PC-9 (cell line): ENCODE data around the gene AMN1. TPM values are rescaled to one million over a fixed set of nuclear protein-coding genes. Genes with fewer than 3 reads are reported as not detected.
"Not testable (repeated sequence)": the region's sequence is repeated elsewhere in the genome, so short reads cannot be mapped to it uniquely, and the experiment has no call there.

Experiments used
- BruUV-seq: library from RNA; stranded (reverse); fragments of 400-500 nt; replicated peaks from 2 replicates; lab custom pipeline; 2021; lab: Mats Ljungman, UMichigan
- CTCF ChIA-PET: fragments of 300-600 bp; sonication (Branson Sonifier 250); formaldehyde crosslinking; loops from one replicate; lab custom pipeline; 2022; ENCODE audit warnings: antibody characterized with exemption; lab: Charles Lee
- POLR2A ChIA-PET: fragments of 300-600 bp; sonication (Branson Sonifier 250); formaldehyde crosslinking; loops from one replicate; lab custom pipeline; 2022; ENCODE audit warnings: antibody characterized with exemption; ENCODE audit not compliant: unreplicated experiment; lab: Charles Lee
- DNase-seq, 2 experiments: peaks; one replicate each; pipeline versions ENCODE4 v3.0.0 to v3.0.0-alpha.2; 2015 to 2022; ENCODE audit warnings: mixed read lengths in 1 of 2
- H2AFZ ChIP-seq: fragments of 200-600 bp; sonication (generic); 2 replicates; pipeline ENCODE4 v1.8.1; 2017; ENCODE audit warnings: antibody characterized with exemption
- H3F3A ChIP-seq: fragments of 200-600 bp; sonication (generic); 2 replicates; pipeline ENCODE4 v1.8.1; 2017; ENCODE audit warnings: antibody characterized with exemption, mild to moderate bottlenecking, low read depth; ENCODE audit not compliant: insufficient read depth
- H3K27ac ChIP-seq: fragments of 200-600 bp; sonication (generic); 2 replicates; pipeline ENCODE4 v1.6.1; 2016; ENCODE audit warnings: mixed run types
- H3K27me3 ChIP-seq: fragments of 200-600 bp; sonication (generic); 2 replicates; pipeline ENCODE4 v1.6.1; 2016; ENCODE audit warnings: low read depth, mixed run types; ENCODE audit not compliant: insufficient read depth
- H3K36me3 ChIP-seq: fragments of 200-600 bp; sonication (generic); 2 replicates; pipeline ENCODE4 v1.6.1; 2016; ENCODE audit warnings: low read depth, mixed run types
- H3K4me1 ChIP-seq: fragments of 200-600 bp; sonication (generic); replicated peaks from 2 replicates; pipeline ENCODE4 v1.6.1; 2016; ENCODE audit warnings: mixed run types; ENCODE audit not compliant: insufficient read depth
- H3K4me2 ChIP-seq: fragments of 200-600 bp; sonication (generic); 2 replicates; pipeline ENCODE4 v1.6.1; 2017; ENCODE audit warnings: mixed run types
- H3K4me3 ChIP-seq: fragments of 200-600 bp; sonication (generic); 2 replicates; pipeline ENCODE4 v1.6.1; 2016; ENCODE audit warnings: mixed run types
- H3K79me2 ChIP-seq: fragments of 200-600 bp; sonication (generic); 2 replicates; pipeline ENCODE4 v1.6.1; 2017; ENCODE audit warnings: low read depth, mixed run types
- H3K9me2 ChIP-seq: fragments of 200-600 bp; sonication (generic); 2 replicates; pipeline ENCODE4 v1.8.1; 2017; ENCODE audit warnings: mild to moderate bottlenecking; ENCODE audit not compliant: insufficient read depth
- H3K9me3 ChIP-seq: fragments of 200-600 bp; sonication (generic); 2 replicates; pipeline ENCODE4 v1.8.1; 2016; ENCODE audit warnings: low read depth; ENCODE audit not compliant: insufficient read depth
- H4K20me1 ChIP-seq: fragments of 200-600 bp; sonication (generic); 2 replicates; pipeline ENCODE4 v1.8.1; 2017; ENCODE audit not compliant: insufficient read depth
- EZH2 ChIP-seq: fragments of 200-600 bp; sonication (generic); IDR thresholded peaks from 2 replicates; pipeline ENCODE4 v1.8.0; 2017; ENCODE audit warnings: antibody characterized with exemption, low read depth
- intact Hi-C: fragments of 100-400 bp; cut with micrococcal nuclease; formaldehyde crosslinking; loops from one replicate; pipeline ENCODE4 v1.10.0; 2022; ENCODE audit not compliant: unreplicated experiment
- total RNA-seq: library from RNA; stranded (reverse); gene quantifications from 2 replicates; pipeline ENCODE4 v1.2.3, GENCODE V29; 2021
- TF ChIP-seq, protein P1 (sequence below): fragments of 200-600 bp; sonication (generic); conservative IDR thresholded peaks from 2 replicates; pipeline ENCODE4 v1.6.1; 2017; ENCODE audit warnings: mixed run types, antibody characterized with exemption, mild to moderate bottlenecking, moderate library complexity

AMN1 gene
- total RNA-seq, 1 experiment from 2014 or later, result 7.4 TPM

DNA sequence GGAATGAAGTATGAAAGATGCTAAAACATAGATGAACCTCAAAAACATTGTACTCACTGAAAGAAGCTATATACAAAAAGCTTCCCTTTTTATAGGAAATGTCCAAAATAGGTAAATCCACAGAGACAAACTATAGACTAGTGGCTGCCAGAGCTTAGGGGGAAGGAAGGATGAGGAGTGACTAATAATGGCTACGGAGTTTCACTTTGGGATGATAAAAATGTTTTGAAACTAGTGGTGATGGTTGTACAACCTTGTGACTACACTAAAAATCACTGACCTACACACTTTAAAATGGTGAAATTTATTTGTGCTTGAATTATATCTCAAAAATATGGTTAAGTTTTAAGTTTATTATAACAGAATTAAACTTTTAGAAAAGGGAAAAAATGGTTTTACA is 37.1 kb upstream of the AMN1 start:
- no TSS peak for BruUV-seq
- H3K9me2 ChIP-seq, result no peaks in the 10 kb centered on the region
- TF ChIP-seq, protein P1, sequence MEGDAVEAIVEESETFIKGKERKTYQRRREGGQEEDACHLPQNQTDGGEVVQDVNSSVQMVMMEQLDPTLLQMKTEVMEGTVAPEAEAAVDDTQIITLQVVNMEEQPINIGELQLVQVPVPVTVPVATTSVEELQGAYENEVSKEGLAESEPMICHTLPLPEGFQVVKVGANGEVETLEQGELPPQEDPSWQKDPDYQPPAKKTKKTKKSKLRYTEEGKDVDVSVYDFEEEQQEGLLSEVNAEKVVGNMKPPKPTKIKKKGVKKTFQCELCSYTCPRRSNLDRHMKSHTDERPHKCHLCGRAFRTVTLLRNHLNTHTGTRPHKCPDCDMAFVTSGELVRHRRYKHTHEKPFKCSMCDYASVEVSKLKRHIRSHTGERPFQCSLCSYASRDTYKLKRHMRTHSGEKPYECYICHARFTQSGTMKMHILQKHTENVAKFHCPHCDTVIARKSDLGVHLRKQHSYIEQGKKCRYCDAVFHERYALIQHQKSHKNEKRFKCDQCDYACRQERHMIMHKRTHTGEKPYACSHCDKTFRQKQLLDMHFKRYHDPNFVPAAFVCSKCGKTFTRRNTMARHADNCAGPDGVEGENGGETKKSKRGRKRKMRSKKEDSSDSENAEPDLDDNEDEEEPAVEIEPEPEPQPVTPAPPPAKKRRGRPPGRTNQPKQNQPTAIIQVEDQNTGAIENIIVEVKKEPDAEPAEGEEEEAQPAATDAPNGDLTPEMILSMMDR, result no peak
- TF ChIP-seq EZH2, result no peak
- H3K27me3 ChIP-seq, result no peaks in the 10 kb centered on the region
- H3K79me2 ChIP-seq, result no peaks in the 10 kb centered on the region
- H3K4me3 ChIP-seq, result no peak overlapping the region
- intact Hi-C loops, result no loop called here
- CTCF ChIA-PET, result no interaction called here
- no peak overlapping the region for H2AFZ ChIP-seq
- no peak for DNase-seq
- H3K36me3 ChIP-seq, result no peaks in the 10 kb centered on the region
- POLR2A ChIA-PET, result no interaction called here
- no peak overlapping the region for H3K27ac ChIP-seq
- no peaks in the 10 kb centered on the region for H3K4me1 ChIP-seq
- no peaks in the 10 kb centered on the region for H3F3A ChIP-seq
- no peaks in the 10 kb centered on the region for H3K9me3 ChIP-seq
- H4K20me1 ChIP-seq, result no peaks in the 10 kb centered on the region
- H3K4me2 ChIP-seq, result no peak overlapping the region

DNA sequence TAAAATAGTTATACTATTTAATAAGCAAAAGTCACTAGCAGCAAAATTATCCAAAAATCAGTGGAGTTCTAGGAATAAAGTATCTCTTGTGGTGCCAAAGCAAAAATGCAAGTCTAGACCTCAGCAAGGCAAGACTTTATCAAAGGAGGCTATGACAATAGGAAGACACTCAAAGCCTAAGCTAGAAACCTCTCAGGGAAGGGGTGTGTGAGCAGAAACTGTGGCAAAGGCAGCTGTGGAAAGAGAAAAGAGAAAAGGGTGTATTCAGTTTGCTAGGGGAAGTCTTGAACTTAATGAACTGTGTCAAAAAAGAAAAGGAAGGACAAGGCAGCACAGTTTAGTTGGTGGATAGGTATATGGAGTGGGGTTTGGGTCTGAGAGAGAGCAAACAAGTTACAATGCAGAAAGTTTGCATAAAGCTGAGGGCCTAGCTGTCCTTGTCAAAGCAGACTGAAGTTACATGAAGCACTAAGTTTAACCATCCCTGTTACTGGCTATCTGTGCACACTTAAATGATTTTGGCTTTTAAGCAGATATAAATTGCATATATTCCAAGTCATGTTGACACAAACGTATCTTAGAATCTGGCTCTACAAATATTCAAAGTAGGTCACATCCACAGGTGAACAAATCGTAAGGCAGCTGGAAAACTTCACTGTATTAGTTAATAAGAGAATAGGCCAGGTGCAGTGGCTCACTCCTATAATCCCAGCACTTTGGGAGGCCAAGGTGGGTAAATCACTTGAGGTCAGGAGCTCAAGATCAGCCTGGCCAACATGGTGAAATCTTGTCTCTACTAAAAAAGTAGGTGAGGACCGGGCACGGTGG is 31.0 kb upstream of the AMN1 start:
- ChIA-PET POLR2A (interaction anchor here (0.6 kb wide), 1 partner anchor 31 kb away, joined by 7 read pairs; the partner anchor contains the start of gene AMN1), CTCF (no interaction called here)
- H3K4me3 ChIP-seq, result no peak overlapping the region
- H3F3A ChIP-seq, result peaks cover 3% of the 10 kb centered on the region; the same call in 1 of the 2 replicates
- DNase-seq, result no peak
- H3K27ac ChIP-seq, result no peak overlapping the region
- H2AFZ ChIP-seq, result no peak overlapping the region
- H4K20me1 ChIP-seq, result no peaks in the 10 kb centered on the region
- no TSS peak for BruUV-seq
- H3K9me3 ChIP-seq, result no peaks in the 10 kb centered on the region
- H3K9me2 ChIP-seq, result no peaks in the 10 kb centered on the region
- no peaks in the 10 kb centered on the region for H3K36me3 ChIP-seq
- H3K79me2 ChIP-seq, result no peaks in the 10 kb centered on the region
- no peaks in the 10 kb centered on the region; the same call in 1 of the 2 replicates for H3K4me1 ChIP-seq
- no peak overlapping the region for H3K4me2 ChIP-seq
- TF ChIP-seq, protein P1, result no peak
- no peak for TF ChIP-seq EZH2
- intact Hi-C loops, result no loop called here
- no peaks in the 10 kb centered on the region for H3K27me3 ChIP-seq

DNA sequence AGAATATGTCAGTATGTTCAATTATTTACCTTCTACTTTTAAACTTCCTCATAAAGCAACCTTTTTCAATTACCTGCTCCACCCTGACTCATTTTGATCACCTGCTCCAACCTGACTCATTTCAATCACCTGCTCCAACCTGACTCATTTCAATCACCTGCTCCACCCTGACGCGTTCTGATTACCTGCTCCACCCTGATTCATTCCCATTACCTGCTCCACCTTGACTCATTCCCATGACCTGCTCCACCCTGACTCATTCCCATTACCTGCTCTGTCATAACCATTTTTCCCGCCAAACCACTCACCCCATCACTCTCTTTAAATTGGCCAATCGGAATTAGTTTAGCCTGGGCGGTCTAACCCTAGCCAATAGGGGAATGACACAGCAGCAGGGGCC is 29.5 kb upstream of the AMN1 start:
- H3F3A ChIP-seq, CTCF ChIA-PET, intact Hi-C loops, H3K9me3 ChIP-seq, H3K4me2 ChIP-seq, H4K20me1 ChIP-seq, H3K4me1 ChIP-seq, H3K79me2 ChIP-seq, H3K36me3 ChIP-seq, H3K4me3 ChIP-seq, H2AFZ ChIP-seq, POLR2A ChIA-PET, H3K27me3 ChIP-seq, H3K9me2 ChIP-seq, BruUV-seq: not testable (repeated sequence)
- peak overlapping the region; percentile 37; the same call in 1 of the 2 replicates for H3K27ac ChIP-seq
- peak in 1 of 2 experiments; percentile 58 for DNase-seq
